ENCODE results near the gene PACRGL. TPM values are rescaled to one million over a fixed set of nuclear protein-coding genes. Genes with fewer than 3 reads are reported as not detected.
"Not testable (repeated sequence)": the region's sequence is repeated elsewhere in the genome, so short reads cannot be mapped to it uniquely, and the experiment has no call there.

The PACRGL gene
- total RNA-seq, 1 donor from 2014 or later: 15.6 TPM

DNA sequence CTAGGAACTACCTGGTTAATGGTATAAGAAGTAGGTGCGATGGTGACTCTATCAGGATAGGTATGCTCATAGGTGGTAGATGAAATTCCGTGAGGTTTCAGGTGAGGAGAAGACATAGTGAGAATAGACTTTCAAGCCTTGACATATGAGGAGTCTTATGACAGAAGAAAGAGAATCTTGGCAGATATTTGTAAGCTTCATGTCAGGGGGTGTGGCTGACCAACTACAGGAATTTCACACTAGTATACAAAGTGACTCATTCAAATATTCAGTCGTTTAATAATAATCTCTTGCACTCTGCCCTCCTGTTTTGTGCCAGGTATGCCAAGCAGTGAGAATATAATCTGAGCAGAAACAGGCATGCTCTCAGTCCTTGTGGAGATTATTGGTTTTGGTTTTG lies 22.8 kb downstream of the PACRGL start:
- intact Hi-C loops (cut with micrococcal nuclease): no loop called here

DNA sequence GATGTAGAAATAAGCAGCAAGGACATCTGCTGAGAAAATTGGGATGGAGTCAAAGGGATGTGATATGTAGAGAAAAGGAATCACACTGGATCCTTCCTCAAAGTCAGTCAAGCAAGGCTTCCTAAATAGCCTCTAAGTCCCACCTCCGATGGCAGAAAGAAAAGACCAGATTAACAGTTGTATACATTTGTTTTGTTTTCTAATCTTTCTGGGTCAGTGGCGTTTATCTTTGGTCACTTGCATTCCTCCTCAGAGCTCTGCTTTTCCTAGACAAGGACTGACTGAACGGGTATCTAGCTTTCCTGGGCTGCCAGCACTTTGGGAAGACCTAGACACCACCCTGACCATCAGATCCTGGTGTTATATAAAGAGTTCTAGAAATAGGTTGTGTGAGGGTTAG lies 23.2 kb downstream of the PACRGL start:
- intact Hi-C loops (cut with micrococcal nuclease): no loop called here

DNA sequence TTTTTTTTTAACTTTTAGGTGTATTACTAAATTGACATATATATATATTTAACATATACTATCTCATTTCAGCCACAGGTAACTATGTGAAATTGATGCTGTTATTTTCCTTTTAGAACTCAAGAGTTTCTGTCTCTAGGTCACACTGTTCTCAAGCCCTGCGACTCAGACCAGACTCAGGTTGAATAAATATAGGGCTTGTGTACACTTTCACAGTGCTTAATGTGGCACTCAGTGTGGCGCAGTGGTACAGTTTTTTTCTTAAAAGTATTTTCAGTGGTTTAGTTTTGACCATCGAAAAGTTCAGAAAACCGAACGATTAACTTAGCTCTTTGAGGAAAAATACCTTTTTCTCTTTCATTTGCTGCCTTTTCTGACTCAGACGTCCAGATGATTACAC lies 24.7 kb downstream of the PACRGL start:
- intact Hi-C loops (cut with micrococcal nuclease): no loop called here

DNA sequence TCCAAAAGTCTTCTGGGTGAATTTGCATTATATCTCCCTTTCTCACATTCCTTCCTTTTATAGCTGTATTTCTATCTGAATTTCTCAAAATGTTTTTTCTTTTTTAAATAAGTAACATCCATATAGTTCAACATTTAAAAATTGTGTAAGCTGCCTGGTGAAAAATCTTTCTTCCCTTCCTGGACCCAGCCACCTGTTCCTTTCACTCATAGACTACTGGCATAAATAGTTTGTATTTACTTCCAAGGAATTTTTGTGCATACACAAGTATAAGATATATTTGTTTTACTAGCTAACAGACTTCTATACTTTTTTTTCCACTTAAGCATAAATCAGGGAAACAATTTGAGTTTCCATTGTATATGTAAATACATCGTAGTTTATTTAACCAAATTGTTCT lies 35.7 kb downstream of the PACRGL start:
- intact Hi-C loops (cut with micrococcal nuclease): no loop called here

DNA sequence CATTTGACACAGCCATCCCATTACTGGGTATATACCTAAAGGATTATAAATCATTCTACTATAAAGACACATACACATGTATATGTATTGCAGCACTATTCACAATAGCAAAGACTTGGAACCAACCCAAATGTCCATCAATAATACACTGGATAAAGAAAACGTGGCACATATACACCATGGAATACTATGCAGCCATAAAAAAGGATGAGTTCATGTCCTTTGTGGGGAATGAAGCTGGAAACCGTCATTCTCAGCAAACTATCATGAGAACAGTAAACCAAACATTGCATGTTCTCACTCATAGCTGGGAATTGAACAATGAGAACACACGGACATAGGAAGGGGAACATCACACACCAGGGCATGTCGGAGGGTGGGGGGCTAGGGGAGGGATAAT lies 45.7 kb downstream of the PACRGL start:
- intact Hi-C loops (cut with micrococcal nuclease): not testable (repeated sequence)

DNA sequence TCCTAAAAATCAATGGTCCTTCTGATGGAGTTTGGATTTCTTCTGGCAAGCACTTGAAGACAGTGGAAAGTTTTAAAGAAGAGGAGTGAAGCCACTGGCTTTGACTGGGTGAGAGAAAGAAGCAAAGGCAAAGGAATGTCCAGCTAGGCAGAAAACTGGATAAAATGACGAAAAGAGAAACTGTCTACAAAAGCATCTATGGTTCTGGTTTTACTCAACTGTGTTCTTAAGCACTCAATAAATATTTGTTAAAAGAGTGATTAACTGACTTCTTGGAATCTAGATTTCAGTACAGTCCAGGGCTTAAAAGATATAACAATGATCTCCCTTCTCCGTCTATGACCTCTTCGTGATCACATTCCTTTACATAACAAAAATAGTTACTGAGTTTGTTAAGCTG lies 52.4 kb downstream of the PACRGL start:
- intact Hi-C loops (cut with micrococcal nuclease): no loop called here

DNA sequence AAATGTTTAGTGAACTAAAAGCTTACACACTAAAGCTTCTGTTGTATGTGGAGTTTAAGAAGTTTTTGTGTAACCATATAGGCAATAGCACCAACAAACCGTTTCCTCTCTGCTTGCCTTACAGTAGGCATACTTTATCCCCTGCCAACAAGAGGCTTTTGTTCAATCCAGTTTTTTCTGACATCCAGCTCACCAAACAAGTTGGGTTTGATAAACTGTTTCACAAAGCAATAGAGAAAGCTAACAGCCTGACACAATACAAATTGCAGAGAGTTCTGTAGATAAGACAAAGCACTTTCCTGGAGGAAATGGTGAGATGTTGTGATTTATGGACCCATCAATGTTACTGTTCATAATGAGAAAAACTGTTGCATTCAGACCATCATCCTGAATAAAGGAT lies 53.8 kb downstream of the PACRGL start:
- intact Hi-C loops (cut with micrococcal nuclease): no loop called here

DNA sequence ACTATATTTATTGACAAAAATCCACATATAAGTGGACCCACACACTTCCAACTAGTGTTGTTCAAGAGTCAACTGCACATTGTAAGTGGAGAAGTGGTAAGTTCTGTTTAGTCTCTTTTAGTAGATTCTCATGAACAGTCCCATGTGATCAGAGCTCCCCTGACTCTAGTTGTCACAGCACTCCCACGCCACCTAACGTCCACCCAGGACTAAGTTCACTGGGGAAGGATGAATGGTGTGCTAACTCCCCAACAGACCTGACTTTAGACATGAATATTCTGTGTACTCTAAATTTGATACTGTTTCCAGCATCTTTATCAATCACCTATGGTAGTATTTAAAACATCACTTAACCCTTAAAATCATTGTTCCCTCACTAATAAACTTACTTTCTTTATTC lies 59.8 kb downstream of the PACRGL start:
- intact Hi-C loops (cut with micrococcal nuclease): no loop called here

DNA sequence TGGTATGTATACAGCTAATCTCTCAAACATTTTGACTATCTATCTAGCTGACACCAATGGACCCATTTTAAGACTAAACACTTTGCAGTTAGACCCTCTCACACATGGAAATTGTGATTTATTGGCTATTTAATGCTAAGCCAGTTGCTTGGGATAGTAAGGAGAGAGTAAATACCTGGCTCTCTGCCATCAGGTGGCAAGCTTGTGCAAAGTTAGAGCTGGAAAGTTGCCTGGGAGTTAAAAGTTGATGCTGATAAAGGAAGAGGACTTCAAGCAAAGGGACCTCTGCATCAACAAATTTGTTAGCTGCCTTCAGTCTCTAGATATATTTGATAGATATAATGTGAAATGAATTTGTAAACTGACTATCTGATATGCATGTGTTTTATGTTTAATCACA lies 61.1 kb downstream of the PACRGL start:
- intact Hi-C loops (cut with micrococcal nuclease): no loop called here

DNA sequence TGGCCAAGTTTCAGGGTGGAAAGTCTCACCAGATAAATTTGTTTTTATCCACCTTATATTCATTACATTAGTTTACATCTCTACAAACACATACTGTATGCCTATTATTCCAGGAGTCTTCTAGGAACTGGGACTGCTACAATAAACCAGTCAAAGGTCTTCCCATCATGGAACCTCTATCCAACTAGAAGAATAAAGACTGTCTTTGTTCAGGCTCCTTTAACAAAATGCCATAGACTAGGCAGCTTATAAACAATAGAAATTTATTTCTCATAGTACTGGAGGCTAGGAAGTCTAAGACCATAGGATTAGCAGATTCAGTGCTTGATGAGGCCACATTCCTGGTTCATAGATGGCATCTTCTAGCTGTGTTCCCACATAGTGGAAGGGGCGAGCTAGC lies 61.6 kb downstream of the PACRGL start:
- intact Hi-C loops (cut with micrococcal nuclease): no loop called here

DNA sequence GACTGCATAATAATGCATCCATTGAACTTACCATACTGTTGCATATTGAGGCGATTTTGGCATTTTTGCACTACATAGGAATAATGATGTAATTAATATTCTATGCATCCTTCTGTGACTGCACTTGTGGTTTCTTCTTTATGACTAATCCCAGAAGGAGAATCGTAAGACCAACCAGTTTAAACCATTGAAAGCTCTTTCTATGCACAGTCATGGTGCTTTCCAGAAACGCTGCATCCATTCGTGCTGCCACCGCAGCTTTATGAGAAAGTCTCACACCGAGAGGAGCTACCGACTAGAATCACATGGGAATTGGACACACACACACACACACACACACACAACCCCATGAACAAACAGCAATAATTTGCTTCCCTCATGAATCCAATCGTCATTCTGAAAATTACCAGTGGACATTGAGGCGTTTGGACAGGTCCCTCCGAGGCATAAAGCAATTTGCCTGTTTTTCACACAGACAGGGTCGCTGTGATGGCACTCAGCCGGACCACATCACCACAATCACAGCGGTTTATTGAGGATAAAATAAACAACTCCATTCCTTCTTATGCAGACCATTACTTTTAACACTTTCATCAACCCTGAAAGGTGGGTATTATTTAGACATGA lies 64.2 kb downstream of the PACRGL start:
- intact Hi-C loops (cut with micrococcal nuclease): no loop called here

DNA sequence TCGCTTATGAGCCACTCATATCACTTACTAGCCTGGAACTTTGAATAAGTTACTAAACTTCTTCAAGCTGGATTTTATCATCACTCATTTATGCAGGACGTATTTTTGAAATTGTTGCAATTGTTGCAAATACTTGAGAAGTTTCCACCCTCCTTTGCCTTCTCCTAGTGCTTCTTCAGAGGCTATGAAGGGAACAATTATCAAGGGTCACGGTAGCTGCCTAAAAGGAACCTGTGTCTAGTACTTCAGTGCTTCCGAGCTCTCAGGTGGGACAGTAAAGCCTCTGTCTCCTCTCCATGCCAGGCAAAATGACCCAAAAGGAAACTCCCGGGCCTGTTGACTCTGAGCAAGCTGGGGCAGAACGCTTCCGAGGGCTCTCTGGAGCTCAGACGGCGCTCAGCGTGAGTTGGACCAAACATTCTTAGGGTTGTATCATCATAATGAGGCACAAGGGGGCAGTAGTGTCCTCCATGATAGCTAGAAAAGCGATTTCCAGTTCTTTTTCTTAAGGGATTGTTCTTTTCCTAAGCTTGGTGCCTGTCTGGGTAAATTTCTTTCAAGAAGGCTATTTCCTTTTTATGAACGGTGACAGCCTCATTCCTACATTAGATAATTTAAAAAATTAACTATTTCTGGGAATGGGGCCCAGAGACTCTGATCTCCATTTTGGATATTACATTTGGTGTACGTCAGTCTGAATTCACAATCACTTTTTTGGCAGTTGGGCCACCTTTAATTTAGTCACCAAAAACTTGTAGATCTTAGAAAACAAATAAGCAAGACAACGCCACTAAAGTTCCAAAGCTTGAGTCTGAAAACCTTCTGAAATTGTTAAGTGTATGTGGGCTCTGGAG lies 73.1 kb downstream of the PACRGL start:
- intact Hi-C loops (cut with micrococcal nuclease): loop anchor here (1.0 kb wide), 2 partner anchors 362 to 995 kb away; no protein-coding TSS in a partner anchor

DNA sequence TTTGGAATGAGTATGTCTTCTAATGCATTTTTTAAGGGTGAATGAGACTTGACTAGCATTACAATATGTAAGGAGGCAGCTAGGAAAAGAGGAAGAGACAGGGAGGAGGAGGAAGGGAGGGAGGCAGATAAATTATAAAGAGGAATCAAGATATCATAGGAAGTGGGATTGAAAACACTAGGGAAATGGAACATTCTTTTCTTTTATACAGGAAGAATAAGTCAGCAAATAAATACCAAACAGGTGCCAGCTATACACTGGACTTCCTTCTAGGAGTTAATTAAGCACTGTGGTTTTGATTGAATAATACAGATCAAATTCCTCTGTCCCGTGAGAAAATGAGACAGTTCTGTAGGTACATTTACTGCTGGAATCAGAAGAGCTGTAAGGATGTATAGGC lies 78.6 kb downstream of the PACRGL start:
- intact Hi-C loops (cut with micrococcal nuclease): no loop called here

DNA sequence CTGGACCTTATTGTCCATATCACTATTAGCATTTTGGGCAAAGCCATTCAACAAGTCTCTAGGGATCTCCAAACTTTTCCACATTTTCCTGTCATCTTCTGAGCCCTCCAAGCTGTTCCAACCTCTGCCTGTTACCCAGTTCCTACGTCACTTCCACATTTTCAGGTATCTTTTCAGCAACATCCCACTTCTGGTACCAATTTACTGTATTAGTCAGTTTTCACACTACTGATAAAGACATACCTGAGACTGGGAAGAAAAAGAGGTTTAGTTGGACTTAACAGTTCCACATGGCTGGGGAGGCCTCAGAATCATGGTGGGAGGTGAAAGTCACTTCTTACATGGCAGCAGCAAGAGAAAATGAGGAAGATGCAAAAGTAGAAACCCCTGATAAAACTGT lies 82.9 kb downstream of the PACRGL start:
- intact Hi-C loops (cut with micrococcal nuclease): not testable (repeated sequence)

DNA sequence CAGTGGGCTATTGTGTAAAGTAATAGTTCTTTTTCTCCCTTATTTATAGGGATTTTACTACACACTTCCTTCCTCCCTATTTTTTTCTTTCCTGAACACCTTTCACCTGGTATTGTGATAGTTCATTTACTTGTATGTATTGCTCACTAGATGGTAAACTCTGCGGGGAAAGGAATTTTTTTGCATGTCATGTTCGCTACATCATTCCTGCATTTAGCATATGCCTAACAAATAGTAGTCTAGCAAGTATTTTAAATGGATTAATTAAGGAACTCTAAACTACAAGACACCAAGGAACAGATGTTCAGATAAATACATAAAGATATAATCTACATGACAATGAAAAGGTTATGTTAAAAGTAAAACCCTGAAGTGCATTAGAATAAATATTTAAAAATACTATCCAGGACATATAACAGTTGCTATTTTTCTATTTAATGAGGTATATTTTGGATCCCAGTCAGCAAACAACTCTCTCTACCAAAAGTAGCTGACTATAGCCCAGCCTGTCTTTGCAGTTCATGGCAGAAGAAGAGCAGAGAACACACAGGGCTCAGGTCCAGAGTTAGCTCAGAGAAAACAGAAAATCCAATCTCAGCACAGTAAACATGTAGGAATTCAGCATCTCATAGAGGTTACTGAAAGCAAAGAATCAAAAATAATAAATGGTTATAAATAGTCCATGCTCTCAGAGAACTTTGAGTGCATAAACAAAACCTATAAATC lies 87.8 kb downstream of the PACRGL start:
- intact Hi-C loops (cut with micrococcal nuclease): no loop called here

All from T-helper 1 cell treated with Interleukin-12 subunit alpha and Interleukin-12 subunit beta and Interleukin-4 antibody, amounts not matched to agents 30 ng/mL and 1 ng/mL, for 36 hours (primary cell).